Endothelial cell of hepatic sinusoid (primary cell): ENCODE measurements around the gene IPPK.
"Not testable (repeated sequence)": the region's sequence is repeated elsewhere in the genome, so short reads cannot be mapped to it uniquely, and the experiment has no call there.

Experiments
- in situ Hi-C: cut with HindIII; loops from 2 replicates; pipeline ENCODE4 v1.10.0; 2017; ENCODE audit warnings: low sequenced_read_pairs

Gene IPPK

DNA sequence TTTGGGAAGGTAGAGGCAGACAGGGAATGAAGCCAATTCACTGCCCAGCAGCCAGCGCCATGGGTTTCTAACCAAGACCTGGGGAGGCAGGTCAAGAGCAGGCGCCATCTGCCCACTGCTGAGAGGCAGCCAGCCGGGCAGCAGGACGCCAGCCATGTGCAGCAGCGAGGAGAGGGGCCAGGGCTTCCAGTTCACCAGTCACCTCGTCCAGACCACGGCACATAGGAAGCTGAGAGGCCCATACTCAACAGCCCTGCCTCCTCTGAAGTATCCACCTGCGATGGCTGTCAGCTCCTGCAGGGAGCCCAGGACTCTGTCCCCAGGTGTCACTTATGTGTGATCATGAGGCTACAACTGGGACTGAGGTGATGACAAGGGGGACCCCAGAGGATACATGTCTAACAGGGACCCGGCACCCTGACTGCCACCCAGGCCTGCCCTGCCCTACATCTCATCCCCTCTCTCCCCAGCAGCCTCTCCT lies 30.1 kb downstream of the IPPK start:
- in situ Hi-C loops = no loop called here

DNA sequence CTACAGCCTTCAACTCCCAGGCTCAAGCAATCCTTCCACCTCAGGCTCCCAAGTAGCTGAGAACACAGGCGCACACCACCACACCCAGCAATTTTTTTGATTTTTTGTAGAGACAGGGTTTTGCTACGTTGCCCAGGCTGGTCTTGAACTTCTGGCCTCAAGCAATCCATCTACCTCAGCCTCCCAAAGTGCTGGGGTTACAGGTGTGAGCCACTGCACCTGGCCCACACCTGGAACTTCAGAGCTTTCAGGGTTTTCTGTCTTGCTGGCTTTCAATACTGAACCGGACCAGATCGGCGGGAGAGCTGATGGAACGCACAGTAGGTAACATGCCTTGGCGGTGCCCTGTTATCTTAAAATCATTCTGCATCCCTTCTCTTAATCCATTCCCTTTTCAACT lies 30.8 kb downstream of the IPPK start:
- in situ Hi-C loops = no loop called here

DNA sequence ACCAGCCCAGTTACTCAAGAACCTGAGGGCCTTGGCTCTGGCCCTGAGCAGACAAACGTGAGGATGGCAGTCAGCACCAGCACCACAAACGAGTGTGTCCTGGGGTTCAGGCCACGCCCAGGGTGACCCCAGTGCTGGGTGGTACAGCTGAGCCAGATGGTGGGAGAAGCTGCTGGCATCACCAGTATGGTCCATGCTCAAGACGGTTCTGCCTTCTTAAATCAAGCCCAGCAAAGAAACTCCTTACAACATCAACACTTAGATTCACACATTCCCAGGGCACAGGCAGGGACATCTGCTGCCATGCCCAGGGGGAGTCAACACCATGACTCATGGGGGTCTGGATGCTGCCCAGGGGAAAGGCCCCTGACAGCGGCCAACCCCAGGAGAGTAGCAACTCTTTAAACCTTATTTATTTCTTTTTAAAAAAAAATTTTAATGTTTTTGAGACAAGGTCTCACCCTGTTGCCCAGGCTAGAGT lies 31.3 kb downstream of the IPPK start:
- in situ Hi-C loops = no loop called here

DNA sequence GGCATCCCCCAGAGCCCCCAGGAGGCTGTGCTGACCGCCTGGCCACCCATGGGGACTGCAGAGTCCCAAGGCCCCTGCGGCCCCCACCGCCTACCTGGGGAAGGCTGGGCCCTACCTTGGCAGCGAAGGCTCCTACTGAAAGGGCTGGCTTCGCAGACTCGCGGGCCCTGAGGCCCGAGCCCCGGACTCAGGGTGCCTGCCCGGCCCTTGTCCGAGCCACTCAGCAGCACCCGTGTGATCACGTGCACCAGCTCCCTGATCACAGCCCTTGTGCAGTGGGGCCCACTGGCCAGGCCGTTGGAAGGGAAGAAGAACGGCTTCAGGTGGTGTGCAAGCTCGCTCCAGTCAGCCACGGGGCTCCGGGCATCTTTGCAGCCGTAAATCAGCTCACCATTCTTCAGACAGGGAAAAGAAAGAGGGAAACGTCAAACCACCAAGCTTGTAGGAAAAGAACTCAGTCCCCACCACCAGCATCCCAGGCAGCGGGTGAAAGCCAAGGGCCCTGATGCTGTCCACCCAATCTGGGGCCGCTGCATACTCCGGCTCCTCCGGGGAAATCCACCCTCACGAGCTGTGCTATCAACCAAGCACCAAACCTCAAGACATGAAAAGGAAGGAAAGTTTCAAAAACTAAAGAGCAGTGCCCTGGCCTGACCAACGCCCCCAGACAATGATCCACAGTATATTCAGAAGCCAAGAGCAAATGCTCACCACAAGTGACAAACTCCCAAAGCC lies 31.9 kb downstream of the IPPK start:
- in situ Hi-C loops = no loop called here

DNA sequence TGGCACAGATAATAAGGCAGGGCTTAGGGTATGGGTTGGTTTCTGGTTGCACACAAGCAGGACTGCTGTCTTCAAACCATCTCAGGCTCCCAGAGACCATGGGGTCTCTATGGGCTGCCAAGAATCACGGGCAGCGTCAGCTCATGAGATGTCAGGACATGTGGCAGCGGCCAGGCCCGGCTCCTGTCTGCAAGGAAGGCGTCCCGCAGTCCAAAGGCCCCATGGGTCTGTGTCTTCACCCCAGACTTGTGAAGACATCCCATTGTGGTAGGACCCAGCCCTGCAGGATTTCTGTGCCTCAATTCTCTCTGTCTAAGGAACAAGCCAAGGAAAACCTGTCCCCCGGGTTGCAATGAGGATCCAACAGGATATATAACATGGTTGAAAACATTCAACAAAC lies 32.6 kb downstream of the IPPK start:
- in situ Hi-C loops = no loop called here

DNA sequence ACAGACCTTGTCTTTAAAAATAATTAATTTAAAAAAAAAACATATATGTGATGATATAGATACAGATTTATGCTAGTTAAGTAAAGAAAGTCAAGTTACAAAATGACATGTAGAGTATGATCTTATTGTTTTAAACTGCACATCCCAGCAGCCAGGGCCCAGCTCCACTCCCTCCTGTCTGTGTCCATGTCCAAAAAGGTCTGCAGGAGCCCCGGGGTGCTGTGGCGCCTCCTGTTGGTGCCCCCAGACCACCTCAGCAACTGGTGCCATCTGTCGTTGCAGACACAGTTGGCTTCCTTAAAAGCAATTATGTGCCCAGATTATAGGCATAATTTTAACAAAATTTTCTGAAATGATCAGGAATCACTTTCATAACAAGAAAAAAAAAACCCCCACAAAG lies 33.3 kb downstream of the IPPK start:
- in situ Hi-C loops = no loop called here

DNA sequence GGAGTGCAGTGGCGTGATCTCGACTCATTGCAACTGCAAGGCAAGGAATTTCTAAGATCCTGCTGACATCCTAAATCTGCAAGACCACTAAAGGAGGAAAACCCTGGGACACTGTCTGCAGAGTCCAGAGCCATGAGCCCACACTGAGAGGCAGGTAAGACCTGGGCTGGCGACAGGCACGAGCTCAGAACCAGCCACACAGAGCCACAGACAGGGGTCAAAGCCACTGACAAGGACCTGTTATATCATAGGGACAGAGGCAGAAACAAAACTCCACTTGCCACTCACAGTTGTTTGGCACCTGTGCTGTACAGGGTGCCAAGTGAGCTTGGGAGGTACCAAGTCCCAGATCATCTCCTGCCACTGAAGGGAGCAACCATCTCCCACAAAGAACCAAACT lies 34.2 kb downstream of the IPPK start:
- in situ Hi-C loops = no loop called here

DNA sequence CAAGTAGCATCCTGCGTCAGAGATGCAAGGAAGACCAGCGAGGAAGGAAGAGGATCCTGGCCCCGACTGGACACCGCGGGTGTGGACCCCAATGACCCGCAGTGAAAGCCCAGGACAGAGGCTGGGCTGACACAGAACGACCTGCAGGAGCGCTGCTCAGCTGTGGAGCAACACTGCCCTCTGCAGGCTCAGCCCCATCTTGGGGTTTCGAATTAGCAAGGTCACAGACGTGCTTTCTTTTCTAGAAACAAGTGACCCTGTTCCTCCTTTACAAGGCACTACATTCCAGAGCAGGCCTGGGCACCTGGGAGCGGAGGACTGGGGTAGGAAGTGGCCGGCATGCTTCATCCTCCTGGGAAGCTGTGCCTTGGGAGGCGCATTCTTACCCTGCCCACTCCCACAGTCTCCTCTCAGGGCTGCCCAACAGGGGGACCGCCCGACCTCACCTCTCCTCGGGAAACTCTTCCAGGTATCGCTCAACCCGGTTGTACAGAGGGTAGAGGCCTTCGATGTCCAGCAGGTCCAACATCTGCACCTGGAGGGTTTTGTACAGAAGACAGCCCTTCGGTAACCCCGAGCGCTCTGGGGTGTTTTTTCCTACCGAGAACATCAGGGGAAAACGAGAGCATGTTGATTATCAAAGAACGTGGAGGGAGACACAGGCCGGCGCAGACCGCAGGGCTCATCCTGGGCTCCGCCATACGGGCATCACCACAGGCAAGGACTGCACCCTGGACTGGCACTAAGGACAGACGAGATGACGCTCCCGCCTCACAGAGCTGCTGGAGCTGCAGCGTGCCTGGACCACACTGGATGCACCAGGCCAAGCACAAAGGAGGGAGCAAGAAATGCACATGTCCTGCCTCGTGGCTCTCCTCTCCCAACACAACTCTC lies 35.0 kb downstream of the IPPK start:
- in situ Hi-C loops = no loop called here

DNA sequence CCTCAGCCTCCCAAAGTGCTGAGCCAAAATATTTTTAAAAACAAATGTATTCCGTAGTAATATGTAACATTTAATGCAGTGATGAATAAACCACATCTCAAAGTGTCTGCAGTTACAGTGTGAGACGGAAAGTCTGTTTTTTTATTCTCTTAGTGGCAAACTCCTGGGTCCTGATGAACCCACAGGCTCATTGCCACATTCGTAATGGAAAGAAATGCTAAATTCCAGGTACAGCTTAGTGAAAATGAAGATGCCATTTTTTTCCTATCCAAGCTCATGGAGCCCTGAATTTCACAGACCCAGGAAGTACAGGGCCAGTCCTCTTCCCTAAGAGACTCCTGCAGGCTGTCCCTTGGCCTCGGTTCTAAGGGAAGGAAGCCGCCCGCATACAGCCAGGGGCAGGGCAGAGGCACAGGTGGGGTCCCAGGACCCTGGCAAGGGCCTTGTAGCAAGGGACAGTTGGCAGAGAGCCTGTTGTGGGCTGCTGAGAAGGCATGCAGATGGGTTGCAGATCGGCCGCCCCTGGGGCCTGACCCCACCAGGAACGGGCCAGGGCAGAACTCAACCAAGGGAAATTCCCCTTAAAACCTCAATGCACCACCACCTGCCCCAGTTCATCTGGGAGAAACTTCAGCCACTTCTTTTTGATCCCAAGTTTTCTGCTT lies 36.2 kb downstream of the IPPK start:
- in situ Hi-C loops = no loop called here

DNA sequence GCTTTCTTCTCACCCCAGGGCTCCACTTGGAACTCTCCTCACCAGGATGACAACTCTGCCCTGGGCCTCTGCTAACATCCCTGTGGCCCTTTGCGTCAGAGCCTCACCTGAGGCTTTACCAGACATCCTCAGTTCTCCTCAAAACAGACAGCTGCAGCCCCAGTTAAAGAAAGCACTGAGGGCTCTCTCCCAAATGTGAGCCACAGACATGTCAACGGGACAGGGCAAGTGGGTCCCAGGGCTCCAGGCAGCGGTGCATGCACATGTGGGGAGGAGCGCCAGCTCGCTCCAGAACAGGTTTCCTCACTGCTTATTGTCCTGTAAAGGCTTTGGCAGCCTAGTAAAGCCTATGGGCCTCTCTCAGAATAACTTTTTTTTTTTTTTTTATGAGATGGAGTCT lies 37.3 kb downstream of the IPPK start:
- in situ Hi-C loops = no loop called here

DNA sequence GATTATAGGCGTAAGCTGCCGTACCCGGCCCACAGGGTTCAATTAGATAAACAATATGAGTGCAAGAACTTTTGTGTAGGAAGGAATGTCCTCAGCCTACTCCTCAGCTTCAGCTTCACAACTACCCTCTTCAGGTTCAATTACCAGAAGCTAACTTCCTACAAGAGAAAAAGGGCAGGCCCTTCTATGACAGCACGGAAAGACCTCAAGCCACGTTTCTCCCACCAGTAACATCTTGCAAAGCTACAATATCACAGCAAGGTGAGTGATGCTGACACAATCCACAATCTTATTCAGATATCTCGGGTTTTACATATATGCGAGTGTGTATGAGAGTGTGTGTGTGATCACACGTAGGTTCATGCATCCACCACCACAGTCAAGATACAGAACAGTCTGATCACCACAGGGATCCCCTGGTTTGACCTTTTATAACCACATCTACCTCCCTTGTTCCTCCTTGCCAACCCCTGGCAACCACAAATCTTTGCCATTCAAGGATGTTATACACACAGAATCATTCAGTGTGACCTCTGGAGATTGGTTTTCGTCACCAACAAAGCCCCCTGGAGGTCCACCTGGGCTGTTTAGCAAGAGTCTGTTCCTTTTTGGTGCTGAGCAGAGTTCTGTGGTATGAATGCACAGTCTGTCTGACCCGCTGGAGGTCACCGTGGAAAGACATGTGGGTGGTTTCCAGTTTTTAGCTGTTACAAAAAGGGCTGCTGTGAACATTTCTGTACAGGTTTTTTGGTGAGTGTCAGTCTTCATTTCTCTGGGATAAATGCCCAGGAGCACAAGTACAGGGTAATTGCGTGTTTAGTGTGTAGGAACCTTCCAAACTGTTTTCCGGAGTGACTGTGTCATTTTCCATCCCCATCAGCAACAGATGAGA lies 38.2 kb downstream of the IPPK start:
- in situ Hi-C loops = no loop called here

DNA sequence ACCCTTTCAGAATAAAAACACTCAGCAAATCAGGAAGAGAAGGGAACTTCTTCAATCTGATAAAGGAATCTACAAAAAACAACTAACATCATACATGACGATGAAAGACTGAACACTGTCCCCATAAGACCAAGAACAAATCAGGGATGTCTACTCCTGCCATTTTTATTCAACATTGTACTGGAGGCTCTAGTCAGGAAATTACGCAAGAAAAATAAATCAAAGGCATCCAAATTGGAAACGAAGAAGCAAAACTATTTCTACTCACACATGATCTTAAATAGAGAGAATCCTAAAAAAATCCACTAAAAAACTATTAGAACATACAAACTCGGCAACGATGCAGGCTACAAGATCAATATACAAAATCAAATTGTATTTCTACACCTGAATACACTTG lies 42.3 kb downstream of the IPPK start:
- in situ Hi-C loops = no loop called here

DNA sequence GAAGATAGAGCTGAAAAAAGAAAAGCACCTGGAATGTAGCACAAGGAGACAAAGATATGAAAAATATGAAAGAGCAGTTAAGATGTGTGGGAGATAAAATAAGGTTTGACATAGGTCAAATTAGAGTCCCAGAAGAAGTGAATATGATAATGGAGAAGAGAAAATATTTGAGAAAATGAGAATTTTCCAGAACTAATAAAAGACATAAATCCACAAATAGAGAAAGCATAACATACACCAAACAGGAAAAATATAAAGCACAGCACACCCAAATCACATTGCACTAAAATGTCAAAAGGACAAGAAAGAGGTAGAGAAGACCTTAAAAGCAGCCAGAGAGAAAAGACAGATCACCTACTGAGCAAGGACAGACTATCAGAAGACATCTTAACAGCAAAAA lies 43.4 kb downstream of the IPPK start:
- in situ Hi-C loops = no loop called here

DNA sequence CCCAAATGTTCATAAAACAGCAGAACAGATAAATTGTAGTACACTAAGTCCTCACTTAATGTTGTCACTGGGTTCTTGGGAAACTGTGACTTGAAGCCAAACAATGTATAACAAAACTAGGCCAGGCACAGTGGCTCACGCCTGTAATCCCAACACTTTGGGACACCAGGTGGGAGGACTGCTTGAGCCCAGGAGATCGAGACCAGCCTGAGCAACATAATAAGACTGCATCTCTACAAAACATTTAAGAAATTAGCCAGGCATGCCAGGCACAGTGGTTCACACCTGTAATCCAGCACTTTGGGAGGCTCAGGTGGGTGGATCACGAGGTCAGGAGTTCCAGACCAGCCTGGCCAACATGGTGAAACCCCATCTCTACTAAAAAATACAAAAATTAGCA lies 46.0 kb downstream of the IPPK start:
- in situ Hi-C loops = not testable (repeated sequence)

DNA sequence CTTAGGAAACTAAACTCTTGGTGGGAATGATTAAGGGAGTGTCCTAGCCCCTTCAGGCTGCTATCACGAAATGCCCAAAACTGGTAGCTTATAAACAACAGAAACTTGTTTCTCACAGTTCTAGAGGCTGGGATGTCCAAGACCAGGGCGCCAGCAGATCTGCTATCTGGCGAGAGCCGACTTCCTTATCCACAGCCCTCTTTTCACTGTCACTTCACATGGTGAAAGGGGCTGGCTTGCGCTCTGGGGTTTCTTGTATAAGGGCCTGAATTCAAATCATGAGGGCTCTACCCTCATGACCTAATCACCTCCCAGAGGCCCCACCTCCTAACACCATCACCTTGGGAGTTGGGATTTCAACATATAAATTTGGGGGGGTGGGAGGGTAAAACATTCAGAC lies 49.1 kb downstream of the IPPK start:
- in situ Hi-C loops = no loop called here

DNA sequence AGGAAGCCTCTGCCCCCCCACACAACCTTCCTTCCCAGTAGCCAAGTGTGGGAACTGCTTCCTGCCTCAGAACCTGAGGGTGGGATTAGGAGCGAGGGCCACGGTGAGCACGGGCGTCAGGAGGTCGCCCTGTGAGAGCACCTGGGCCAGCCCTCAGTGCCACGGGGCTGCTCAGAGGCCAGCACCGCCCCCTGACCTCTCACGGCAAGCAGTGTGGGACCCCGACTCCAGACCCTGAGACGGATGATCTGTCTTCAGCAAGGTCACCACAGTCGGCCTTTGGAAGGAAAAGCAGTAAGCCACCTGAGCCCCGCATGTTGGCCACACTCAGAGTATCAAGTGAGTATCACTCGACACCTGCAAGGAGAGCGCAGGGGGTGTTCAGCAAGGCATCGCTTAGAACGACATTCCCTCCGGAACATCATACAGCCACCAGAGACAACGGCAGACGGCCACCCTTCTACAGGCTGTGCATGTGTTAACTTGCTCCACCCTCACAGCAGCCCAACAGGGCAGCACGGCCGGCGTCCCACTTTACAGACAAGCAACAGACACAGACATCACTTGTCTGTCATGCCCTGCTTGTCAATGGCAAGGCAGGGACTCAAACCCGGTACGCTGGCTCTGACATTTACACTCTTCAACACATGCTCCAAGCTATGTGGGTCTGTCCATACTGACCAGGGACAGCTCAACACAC lies 50.2 kb downstream of the IPPK start:
- in situ Hi-C loops = no loop called here

DNA sequence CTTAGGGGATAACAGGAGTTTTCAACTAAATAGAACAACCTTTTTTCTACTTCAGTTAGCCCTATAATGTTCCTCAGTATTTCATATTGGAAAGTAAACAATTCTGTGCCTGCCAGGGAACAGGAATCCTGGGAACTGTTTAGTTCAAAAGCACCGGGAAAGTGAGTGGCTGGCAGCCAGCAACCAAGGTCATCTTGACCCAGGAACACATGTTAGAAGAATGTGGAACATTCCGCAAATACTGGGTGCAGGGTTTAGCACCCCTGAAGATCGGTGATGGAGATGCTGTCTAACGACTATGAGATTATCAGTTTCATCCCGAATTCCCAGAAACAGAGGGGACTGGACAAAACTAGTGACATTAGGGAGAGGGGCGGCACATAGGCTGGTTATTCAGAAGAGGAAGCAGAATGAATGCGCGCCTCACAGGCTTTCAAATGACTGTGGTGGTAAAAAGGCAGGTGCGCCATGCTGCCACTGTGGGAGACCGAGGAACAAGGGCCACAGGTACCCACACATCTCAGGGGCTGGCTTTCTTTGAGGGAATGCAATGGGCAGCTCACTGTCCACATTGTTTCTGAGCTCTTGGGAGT lies 51.2 kb downstream of the IPPK start:
- in situ Hi-C loops = no loop called here

DNA sequence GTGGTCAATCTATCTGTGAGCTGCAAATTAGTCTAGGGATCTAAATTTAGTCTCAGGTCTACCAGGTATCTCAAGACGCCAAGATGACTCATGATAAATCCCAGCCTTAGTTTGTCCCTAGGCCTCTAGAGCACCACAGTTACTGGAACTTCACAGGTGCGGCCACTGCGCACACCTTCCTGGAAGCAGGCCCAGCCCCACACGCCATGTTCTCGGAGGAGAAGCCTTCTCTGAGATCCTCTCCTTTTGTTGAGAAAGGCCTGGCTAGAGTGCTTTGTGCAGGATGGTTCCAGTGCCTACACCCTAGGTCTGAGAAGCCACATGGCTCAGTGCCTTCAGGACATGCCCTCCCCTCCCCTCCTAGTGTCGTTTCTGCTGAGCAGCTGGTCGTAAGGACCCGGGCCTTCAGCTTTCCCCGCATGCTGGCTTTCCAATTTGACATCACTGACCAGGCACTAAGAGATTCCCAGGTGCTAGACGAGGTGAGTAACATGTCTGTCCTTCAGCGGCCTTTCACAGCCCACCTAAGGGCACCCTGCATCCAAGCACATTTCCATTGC lies 51.9 kb downstream of the IPPK start:
- in situ Hi-C loops = no loop called here

DNA sequence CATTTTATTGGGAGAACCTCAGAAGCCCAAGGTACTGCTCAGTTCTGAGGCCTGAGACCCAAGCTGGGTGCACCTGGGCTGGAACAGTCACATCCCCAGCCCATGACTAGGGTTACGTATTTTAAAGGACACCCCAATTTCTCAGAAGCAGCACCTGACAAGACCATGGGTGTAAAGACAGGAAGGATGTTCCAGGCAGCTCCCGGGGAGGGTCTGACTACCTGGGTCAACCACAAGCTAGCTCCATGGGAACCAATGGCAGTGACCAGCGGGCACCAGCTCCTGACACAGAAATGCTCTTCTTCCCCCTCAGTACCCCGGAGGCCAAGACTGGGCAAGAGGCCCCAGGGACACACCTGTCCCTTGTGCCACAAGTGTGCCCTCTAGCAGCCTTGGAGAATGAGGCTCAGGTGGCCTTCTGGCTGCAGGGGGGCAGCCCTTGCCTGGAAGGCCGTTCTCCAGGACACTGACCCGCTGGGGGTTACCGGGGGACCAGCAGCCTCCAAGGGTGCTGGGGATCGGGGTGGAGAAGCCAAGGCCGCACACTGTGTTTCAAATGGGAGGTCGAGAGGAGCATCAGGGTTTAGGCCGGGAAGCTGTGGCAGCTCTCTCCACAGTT lies 52.6 kb downstream of the IPPK start:
- in situ Hi-C loops = no loop called here
